Measurements from ENCODE around the gene TGFBR2.

DNA sequence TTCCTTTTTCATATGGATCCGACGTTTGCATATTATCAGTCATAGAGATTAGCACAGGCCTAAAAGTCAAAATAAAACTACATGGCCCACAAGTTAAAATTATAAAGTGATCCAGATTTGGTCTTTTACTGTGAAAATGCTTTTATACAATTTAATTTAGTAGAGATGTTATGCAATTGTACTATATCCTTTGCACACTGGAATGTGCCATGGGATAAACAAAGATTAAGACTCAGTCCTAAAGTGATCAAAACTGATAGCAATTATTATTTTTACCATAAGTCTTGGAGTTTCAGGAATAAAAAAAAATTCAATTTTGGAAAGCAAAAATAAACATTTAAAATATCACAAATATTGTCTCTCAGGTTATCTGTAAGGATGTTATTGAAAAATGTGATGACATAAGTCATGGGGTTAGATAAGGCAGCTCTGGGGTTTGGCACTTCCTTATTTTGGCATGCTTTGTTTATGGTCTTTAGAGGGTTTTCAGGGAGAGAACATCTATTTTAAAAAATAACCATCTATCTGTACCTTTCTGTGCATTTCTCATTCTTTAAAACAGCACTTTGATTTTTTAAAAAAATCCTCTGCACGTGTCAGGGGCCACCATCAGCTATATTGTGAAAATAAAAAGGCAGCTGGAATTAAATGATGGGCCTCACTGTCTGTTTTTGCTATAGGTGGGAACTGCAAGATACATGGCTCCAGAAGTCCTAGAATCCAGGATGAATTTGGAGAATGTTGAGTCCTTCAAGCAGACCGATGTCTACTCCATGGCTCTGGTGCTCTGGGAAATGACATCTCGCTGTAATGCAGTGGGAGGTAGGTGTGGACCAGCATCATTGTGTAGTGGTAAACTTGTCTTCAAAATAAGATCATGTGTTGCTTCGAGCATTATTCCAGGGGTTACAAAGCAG is 67.3 kb downstream of the TGFBR2 start:
- TF ChIP-seq, protein P1, sequence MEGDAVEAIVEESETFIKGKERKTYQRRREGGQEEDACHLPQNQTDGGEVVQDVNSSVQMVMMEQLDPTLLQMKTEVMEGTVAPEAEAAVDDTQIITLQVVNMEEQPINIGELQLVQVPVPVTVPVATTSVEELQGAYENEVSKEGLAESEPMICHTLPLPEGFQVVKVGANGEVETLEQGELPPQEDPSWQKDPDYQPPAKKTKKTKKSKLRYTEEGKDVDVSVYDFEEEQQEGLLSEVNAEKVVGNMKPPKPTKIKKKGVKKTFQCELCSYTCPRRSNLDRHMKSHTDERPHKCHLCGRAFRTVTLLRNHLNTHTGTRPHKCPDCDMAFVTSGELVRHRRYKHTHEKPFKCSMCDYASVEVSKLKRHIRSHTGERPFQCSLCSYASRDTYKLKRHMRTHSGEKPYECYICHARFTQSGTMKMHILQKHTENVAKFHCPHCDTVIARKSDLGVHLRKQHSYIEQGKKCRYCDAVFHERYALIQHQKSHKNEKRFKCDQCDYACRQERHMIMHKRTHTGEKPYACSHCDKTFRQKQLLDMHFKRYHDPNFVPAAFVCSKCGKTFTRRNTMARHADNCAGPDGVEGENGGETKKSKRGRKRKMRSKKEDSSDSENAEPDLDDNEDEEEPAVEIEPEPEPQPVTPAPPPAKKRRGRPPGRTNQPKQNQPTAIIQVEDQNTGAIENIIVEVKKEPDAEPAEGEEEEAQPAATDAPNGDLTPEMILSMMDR (IDR thresholded peaks at IDR 0.05; ENCODE audit: poor library complexity): no peak
- no peak for TF ChIP-seq EZH2phosphoT487 (IDR thresholded peaks at IDR 0.05; ENCODE audit: low read depth, severe bottlenecking, unreplicated experiment)
